Psoas muscle (tissue), 8 donors: ENCODE data around the gene PEAR1. TPM values are rescaled to one million over a fixed set of nuclear protein-coding genes. Genes with fewer than 3 reads are reported as not detected.

Experiments used
- ATAC-seq, 4 donors: fragments of 200-7000 bp; cut with Tn5 transposase; one replicate each; pipeline ENCODE4 v1.9.1; 2020; ENCODE audit warnings: moderate library complexity in 3 of 4, mild to moderate bottlenecking in 2 of 4
- DNase-seq, 2 donors: peaks; one replicate each; pipeline ENCODE4 v3.0.0-alpha.2; 2020
- H3K27ac ChIP-seq: fragments of 200-600 bp; one replicate; pipeline ENCODE4 v1.8.0; 2022
- H3K27me3 ChIP-seq, 3 donors: fragments of 200-600 bp in 1 of 3; one replicate each; pipeline versions ENCODE4 v1.6.1 to v1.8.0; 2013 to 2022; ENCODE audit warnings: low read length in 2 of 3, mild to moderate bottlenecking in 2 of 3, moderate library complexity in 1 of 3; ENCODE audit not compliant: insufficient read depth in 3 of 3
- H3K36me3 ChIP-seq, 2 donors: fragments of 200-600 bp in 1 of 2; one replicate each; pipeline versions ENCODE4 v1.6.1 to v1.8.0; 2013 to 2022; ENCODE audit warnings: low read depth in 1 of 2, mild to moderate bottlenecking in 1 of 2, moderate library complexity in 1 of 2; ENCODE audit not compliant: insufficient read depth in 1 of 2
- H3K4me1 ChIP-seq: fragments of 200-600 bp; one replicate; pipeline ENCODE4 v1.8.0; 2022
- H3K4me3 ChIP-seq: fragments of 200-600 bp; one replicate; pipeline ENCODE4 v1.8.0; 2022; ENCODE audit warnings: mild to moderate bottlenecking
- H3K9me3 ChIP-seq: fragments of 200-600 bp; one replicate; pipeline ENCODE4 v1.8.0; 2022
- WGBS, 3 donors: extraction: QIAGEN DNeasy Blood & Tissue Kit; methylation state at CpG; one replicate each; pipeline versions ENCODE4 v1.1.6 to v1.1.7; 2013; 5-methylcytosine and 5-hydroxymethylcytosine counted together
- intact Hi-C, 2 donors: fragments of 100-400 bp; cut with DNase I; formaldehyde crosslinking; loops; one replicate each; pipeline versions ENCODE4 v1.11.0 to v1.14.2; 2022
- polyA plus RNA-seq, 3 donors: library from polyadenylated mRNA; stranded (reverse); fragments of 200-250 nt; gene quantifications; one replicate each; pipeline ENCODE4 v1.2.3, GENCODE V29; 2013
- total RNA-seq, 4 donors: library from RNA; stranded (reverse); fragmentation: NEBNext Ultra II Directional in 2 of 4; extraction: Animal tissue kit (Norgen Biotek cat#: 25700) in 2 of 4; gene quantifications; one replicate each; pipeline versions ENCODE4 v1.2.1 to v1.2.4, GENCODE V29; 2021 to 2023
- TF ChIP-seq, protein P1 (sequence below): fragments of 200-600 bp; IDR thresholded peaks from one replicate; pipeline ENCODE4 v1.8.0; 2022; ENCODE audit warnings: antibody characterized with exemption
- donor health status: healthy with polysubstance abuse.
- donor health status: DM: no; HTN: no; CAD: no; lungs with moderate emphysema.
- donor health status: Bipolar disorder and iron deficiency.
- donor health status: healthy.
- donor health status: DM: yes; HTN: yes; CAD: no.
- donor health status: DM: no; HTN: no; CAD: no.
- donor health status: DM: no; HTN: no; CAD: no.
- donor health status: DM: yes; HTN: yes; CAD: no.

Gene PEAR1
- total and polyA plus RNA-seq, 7 donors: 2.1 to 7.3 (median 3.8) TPM

DNA sequence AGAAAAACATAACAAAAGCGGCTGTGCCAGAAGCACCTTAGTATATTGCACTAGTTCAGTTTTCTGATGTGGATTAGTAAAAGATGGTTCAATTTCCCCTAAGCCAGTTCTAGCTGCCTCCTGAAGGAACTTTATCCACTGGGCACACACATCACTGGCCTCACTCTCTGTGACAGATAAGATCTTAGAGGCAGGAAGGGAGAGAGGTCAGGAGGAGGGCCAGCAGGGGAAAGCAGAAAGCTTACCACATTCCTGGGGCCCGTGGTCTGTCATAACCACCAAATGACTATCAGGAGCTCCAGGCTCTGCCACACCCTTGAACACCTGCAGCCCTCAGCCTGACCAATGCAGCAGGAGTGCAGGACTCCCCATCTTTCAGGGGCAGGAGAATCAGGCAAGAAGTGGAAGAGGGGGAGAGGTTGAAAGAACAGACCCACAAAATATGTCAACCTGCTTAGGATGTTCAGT lies 64.8 kb downstream of the PEAR1 start:
- ATAC-seq (no peak), DNase-seq (no peak)
- Histone ChIP-seq H3K4me3 (no peak overlapping the region), H3K9me3 (no peaks in the 10 kb centered on the region), H3K27me3 (no peaks in the 10 kb centered on the region), H3K36me3 (peaks cover 11 to 86% of the 10 kb centered on the region in 2 donors), H3K27ac (peak overlapping the region; percentile 7), H3K4me1 (peaks cover 4% of the 10 kb centered on the region)
- intact Hi-C loops: no loop called here
- TF ChIP-seq, protein P1, sequence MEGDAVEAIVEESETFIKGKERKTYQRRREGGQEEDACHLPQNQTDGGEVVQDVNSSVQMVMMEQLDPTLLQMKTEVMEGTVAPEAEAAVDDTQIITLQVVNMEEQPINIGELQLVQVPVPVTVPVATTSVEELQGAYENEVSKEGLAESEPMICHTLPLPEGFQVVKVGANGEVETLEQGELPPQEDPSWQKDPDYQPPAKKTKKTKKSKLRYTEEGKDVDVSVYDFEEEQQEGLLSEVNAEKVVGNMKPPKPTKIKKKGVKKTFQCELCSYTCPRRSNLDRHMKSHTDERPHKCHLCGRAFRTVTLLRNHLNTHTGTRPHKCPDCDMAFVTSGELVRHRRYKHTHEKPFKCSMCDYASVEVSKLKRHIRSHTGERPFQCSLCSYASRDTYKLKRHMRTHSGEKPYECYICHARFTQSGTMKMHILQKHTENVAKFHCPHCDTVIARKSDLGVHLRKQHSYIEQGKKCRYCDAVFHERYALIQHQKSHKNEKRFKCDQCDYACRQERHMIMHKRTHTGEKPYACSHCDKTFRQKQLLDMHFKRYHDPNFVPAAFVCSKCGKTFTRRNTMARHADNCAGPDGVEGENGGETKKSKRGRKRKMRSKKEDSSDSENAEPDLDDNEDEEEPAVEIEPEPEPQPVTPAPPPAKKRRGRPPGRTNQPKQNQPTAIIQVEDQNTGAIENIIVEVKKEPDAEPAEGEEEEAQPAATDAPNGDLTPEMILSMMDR: no peak
- WGBS, 3 donors: 65 to 70% (median 68%) methylated on average over 2 of the region's 2 CpGs

DNA sequence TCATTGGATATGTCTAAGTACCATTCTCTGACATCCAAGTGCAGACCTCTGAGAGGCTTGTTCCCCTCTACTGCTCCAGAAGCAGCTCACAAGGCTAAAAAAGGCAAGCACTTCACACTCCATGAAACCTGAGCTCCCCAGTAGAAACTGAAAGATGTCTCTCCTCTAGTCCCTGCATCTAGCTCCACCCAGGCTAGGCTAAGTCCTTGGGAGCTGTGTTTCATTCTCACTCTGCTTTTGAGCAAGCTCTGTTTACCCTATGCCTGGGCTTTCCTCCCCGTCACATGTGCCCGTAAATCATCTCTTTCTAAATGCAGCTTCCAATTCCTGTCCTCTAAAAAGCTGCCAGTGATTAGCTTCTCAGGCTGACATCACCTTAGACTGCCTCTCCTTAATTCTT lies 65.9 kb downstream of the PEAR1 start:
- intact Hi-C loops: no loop called here

DNA sequence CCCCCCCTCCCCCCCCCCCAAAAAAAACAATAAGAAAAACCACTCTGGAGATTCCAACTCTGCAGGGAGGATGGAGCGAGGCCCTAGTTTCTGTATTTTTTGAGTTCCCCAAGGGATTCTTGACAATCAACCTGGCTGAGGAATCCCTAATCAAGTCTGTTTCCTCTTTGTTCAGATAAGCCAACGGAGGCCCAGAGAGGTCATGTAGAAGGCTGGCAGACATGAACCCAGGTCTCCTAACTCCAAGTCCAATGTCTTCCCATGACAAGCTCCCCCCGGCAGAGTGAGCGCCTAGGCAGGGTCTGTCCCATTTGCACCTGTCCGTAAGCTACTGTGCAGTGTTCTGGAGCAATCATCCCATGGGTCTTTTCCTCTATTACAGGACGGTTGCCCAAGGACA lies 66.4 kb downstream of the PEAR1 start:
- Histone ChIP-seq H3K4me1 (peaks cover 4% of the 10 kb centered on the region), H3K9me3 (no peaks in the 10 kb centered on the region), H3K4me3 (no peak overlapping the region), H3K36me3 (peaks cover 15 to 88% of the 10 kb centered on the region in 2 donors), H3K27ac (no peak overlapping the region), H3K27me3 (no peaks in the 10 kb centered on the region)
- intact Hi-C loops: loop anchor here in 1 of 2 donors (2.0 kb wide), 1 partner anchor 115 kb away; no protein-coding TSS in a partner anchor
- 89 to 92% (median 92%) methylated on average over 6 of the region's 6 CpGs for WGBS, 3 donors
- DNase-seq (no peak), ATAC-seq (no peak)
- TF ChIP-seq, protein P1: no peak

More for the DNA sequence above, 65.9 kb downstream of the PEAR1 start:
- H3K36me3 ChIP-seq: peaks cover 15 to 90% of the 10 kb centered on the region in 2 donors
- no peak overlapping the region for H3K4me3 ChIP-seq
- TF ChIP-seq, protein P1: no peak
- WGBS, 3 donors: 13 to 47% (median 18%) methylated on average over 2 of the region's 2 CpGs
- no peaks in the 10 kb centered on the region for H3K9me3 ChIP-seq
- peak overlapping the region; percentile 7 for H3K27ac ChIP-seq
- H3K27me3 ChIP-seq: no peaks in the 10 kb centered on the region
- no peak for DNase-seq
- peak; percentile 67 to 95 (median 90) for ATAC-seq
- H3K4me1 ChIP-seq: peaks cover 4% of the 10 kb centered on the region

DNA sequence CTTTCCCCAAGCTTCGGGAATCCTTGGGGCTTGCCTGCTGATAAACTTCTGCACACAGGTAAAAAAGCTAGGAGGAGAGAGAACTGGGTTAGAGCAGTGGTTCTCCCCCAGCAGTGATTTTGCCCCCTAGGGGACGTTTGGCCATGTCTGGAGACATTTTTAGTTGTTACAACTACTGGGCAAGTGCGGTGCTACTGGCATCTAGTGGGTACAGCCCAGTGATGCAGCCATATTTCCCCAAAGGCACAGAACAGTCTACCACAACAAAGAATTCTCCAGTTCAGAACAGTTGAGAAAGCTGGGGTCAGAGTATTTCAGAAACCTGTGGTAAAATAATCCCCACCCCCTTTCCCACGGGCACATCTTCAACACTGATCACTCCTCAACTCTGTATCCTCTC lies 68.2 kb downstream of the PEAR1 start:
- H3K4me1 ChIP-seq: peaks cover 4% of the 10 kb centered on the region
- TF ChIP-seq, protein P1: no peak
- H3K27me3 ChIP-seq: no peaks in the 10 kb centered on the region
- 75 to 87% (median 81%) methylated on average over 4 of the region's 4 CpGs for WGBS, 3 donors
- no peaks in the 10 kb centered on the region for H3K9me3 ChIP-seq
- no peak overlapping the region for H3K4me3 ChIP-seq
- peaks cover 9 to 88% of the 10 kb centered on the region in 2 donors for H3K36me3 ChIP-seq
- DNase-seq (no peak), ATAC-seq (no peak)
- H3K27ac ChIP-seq: no peak overlapping the region
- intact Hi-C loops: loop anchor here in 1 of 2 donors (2.0 kb wide), 2 partner anchors 83 to 113 kb away; partner anchors contain the start of gene ARHGEF11

DNA sequence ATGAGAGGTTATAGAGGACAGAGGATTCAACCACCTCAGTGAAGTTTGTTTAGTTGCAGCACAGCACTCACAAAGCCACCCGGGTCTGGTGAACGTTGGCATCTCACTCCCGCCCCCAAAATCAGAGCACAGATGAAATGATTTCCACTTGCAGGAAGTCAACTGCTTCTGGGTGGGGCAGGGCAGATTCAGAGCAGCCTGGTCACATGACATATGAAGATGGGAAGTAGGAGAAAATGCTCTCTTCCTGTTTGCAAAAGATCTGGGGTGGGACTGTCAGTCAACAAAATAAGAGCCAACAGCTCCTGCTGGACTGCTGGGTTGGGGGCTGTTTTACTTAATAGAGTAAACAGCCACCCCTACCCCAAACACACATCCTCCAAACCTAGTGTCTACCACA lies 70.1 kb downstream of the PEAR1 start:
- H3K27me3 ChIP-seq: no peaks in the 10 kb centered on the region
- DNase-seq: no peak
- peaks cover 5 to 88% of the 10 kb centered on the region in 2 donors for H3K36me3 ChIP-seq
- WGBS, 3 donors: 41 to 49% (median 42%) methylated on average over 3 of the region's 3 CpGs
- no peak for ATAC-seq
- H3K9me3 ChIP-seq: no peaks in the 10 kb centered on the region
- H3K4me1 ChIP-seq: peaks cover 4% of the 10 kb centered on the region
- TF ChIP-seq, protein P1: no peak
- H3K27ac ChIP-seq: no peak overlapping the region
- intact Hi-C loops: loop anchor here in 1 of 2 donors (2.0 kb wide), 1 partner anchor 81 kb away; the partner anchor contains the start of gene ARHGEF11
- H3K4me3 ChIP-seq: no peak overlapping the region
